HepG2 (cell line): ENCODE results near the gene CPT1C. TPM values are rescaled to one million over a fixed set of nuclear protein-coding genes. Genes with fewer than 3 reads are reported as not detected.

Experiments used
- DR1 ChIP-seq: sonication (generic); formaldehyde crosslinking; IDR thresholded peaks from 2 replicates; pipeline ENCODE4 v1.8.0; 2021; ENCODE audit warnings: mild to moderate bottlenecking, missing genetic modification reagents, inconsistent platforms
- ELF3 ChIP-seq: IDR thresholded peaks from 2 replicates; pipeline ENCODE4 v1.6.1; 2016; ENCODE audit warnings: missing genetic modification reagents, missing compliant biosample characterization
- FOXK2 ChIP-seq: fragments of 450-650 bp; IDR thresholded peaks from 2 replicates; pipeline ENCODE4 v1.6.1; 2016
- GABPA ChIP-seq, 2 experiments: IDR thresholded peaks; 2 replicates each; pipeline ENCODE4 v1.6.1; 2011 to 2016; ENCODE audit warnings: low read depth in 2 of 2, low read length in 1 of 2, missing biosample characterization in 1 of 2, missing genetic modification characterization in 1 of 2
- GABPB1 ChIP-seq: IDR thresholded peaks from 2 replicates; pipeline ENCODE4 v1.6.1; 2016; ENCODE audit warnings: mild to moderate bottlenecking, missing genetic modification reagents, moderate library complexity, missing compliant biosample characterization
- GATA4 ChIP-seq: sonication (generic); IDR thresholded peaks from 2 replicates; pipeline ENCODE4 v1.6.1; 2016; ENCODE audit warnings: antibody characterized with exemption, low read depth, borderline replicate concordance
- GATAD2A ChIP-seq: IDR thresholded peaks from 2 replicates; pipeline ENCODE4 v1.6.1; 2016
- HDAC6 ChIP-seq: fragments of 200-600 bp; sonication (generic); IDR thresholded peaks from 2 replicates; pipeline ENCODE4 v1.7.0; 2017; ENCODE audit warnings: mild to moderate bottlenecking, antibody characterized with exemption, low read length, low read depth
- MTA1 ChIP-seq: sonication (generic); formaldehyde crosslinking; IDR thresholded peaks from 2 replicates; pipeline ENCODE4 v1.4.0; 2020; ENCODE audit warnings: missing genetic modification reagents, mild to moderate bottlenecking, borderline replicate concordance
- MYPOP ChIP-seq: sonication (generic); formaldehyde crosslinking; IDR thresholded peaks from 2 replicates; pipeline ENCODE4 v1.8.1; 2023; ENCODE audit warnings: mild to moderate bottlenecking, moderate library complexity, missing genetic modification reagents
- PITX1 ChIP-seq: sonication (generic); formaldehyde crosslinking; IDR thresholded peaks from 2 replicates; pipeline ENCODE4 v1.5.1; 2020; ENCODE audit warnings: mild to moderate bottlenecking, missing genetic modification reagents
- RNF219 ChIP-seq: sonication (generic); formaldehyde crosslinking; IDR thresholded peaks from 2 replicates; pipeline ENCODE4 v1.5.0; 2020; ENCODE audit warnings: mild to moderate bottlenecking, missing genetic modification reagents
- RXRA ChIP-seq: sonication (generic); formaldehyde crosslinking; IDR thresholded peaks from 2 replicates; pipeline ENCODE4 v1.5.1; 2020; ENCODE audit warnings: missing genetic modification reagents
- SMAD1 ChIP-seq: sonication (generic); formaldehyde crosslinking; IDR thresholded peaks from 2 replicates; pipeline ENCODE4 v1.4.0; 2020; ENCODE audit warnings: missing genetic modification reagents, low read depth, mild to moderate bottlenecking, borderline replicate concordance
- SRSF1 ChIP-seq: fragments of 200-400 bp; formaldehyde crosslinking; optimal IDR thresholded peaks from 2 replicates; pipeline ENCODE3; 2017; ENCODE audit warnings: mild to moderate bottlenecking, low read depth, low read length, moderate library complexity
- TBP ChIP-seq: sonication (generic); formaldehyde crosslinking; IDR thresholded peaks from 2 replicates; pipeline ENCODE4 v1.5.0; 2020; ENCODE audit warnings: missing genetic modification reagents
- ZNF10 ChIP-seq: sonication (generic); formaldehyde crosslinking; IDR thresholded peaks from 2 replicates; pipeline ENCODE4 v1.4.0; 2020; ENCODE audit warnings: mild to moderate bottlenecking, low read depth, missing genetic modification reagents, borderline replicate concordance
- ZNF234 ChIP-seq: sonication (generic); formaldehyde crosslinking; conservative IDR thresholded peaks from 2 replicates; pipeline ENCODE4 v1.5.1; 2020; ENCODE audit warnings: mild to moderate bottlenecking, missing genetic modification reagents
- ZNF251 ChIP-seq: sonication (generic); formaldehyde crosslinking; IDR thresholded peaks from 2 replicates; pipeline ENCODE4 v1.9.0; 2021; ENCODE audit warnings: mild to moderate bottlenecking, missing genetic modification reagents
- ZNF354B ChIP-seq: sonication (generic); formaldehyde crosslinking; IDR thresholded peaks from 2 replicates; pipeline ENCODE4 v1.8.0; 2022; ENCODE audit warnings: mild to moderate bottlenecking, missing genetic modification reagents
- ZNF619 ChIP-seq: sonication (generic); formaldehyde crosslinking; IDR thresholded peaks from 2 replicates; pipeline ENCODE4 v1.4.0; 2020; ENCODE audit warnings: mild to moderate bottlenecking, missing genetic modification reagents
- ZNF788 ChIP-seq: sonication (generic); formaldehyde crosslinking; IDR thresholded peaks from 2 replicates; pipeline ENCODE4 v1.5.0; 2020; ENCODE audit warnings: mild to moderate bottlenecking, missing genetic modification reagents, borderline replicate concordance
- polyA plus RNA-seq, 8 experiments: library from polyadenylated mRNA; depleted of rRNA in 3 of 8; stranded (reverse) in 7 of 8; unstranded in 1 of 8; fragments of >200 nt; fragmentation: Illumina TruSeq in 4 of 8; extraction: Trizol in 4 of 8; gene quantifications; 2 replicates each; pipeline versions ENCODE4 v1.2.1 to v1.2.3, GENCODE V29; 2011 to 2016; ENCODE audit warnings: low read depth in 4 of 8, missing spikeins in 1 of 8, mixed read lengths in 1 of 8; ENCODE audit not compliant: insufficient read depth in 1 of 8
- total RNA-seq, 5 experiments: library from RNA; depleted of rRNA; stranded (reverse); fragments of >200 nt; fragmentation: Illumina TruSeq; extraction: Trizol; gene quantifications; 2 replicates each; pipeline ENCODE4 v1.2.3, GENCODE V29; 2016; ENCODE audit warnings: low read depth in 1 of 5
- TF ChIP-seq, protein P1 (sequence below): sonication (generic); formaldehyde crosslinking; conservative IDR thresholded peaks from 2 replicates; pipeline ENCODE4 v1.4.0; 2020; ENCODE audit warnings: missing genetic modification reagents
- TF ChIP-seq, protein P2 (sequence below): sonication (generic); formaldehyde crosslinking; IDR thresholded peaks from 2 replicates; pipeline ENCODE4 v1.5.0; 2020; ENCODE audit warnings: missing genetic modification reagents

CPT1C gene
- total and polyA plus RNA-seq, 2 of the 13 experiments (the other 11 are each of a cell fraction or from before 2014, with no cell fraction given) = 0.18 TPM; not detected in 1

DNA sequence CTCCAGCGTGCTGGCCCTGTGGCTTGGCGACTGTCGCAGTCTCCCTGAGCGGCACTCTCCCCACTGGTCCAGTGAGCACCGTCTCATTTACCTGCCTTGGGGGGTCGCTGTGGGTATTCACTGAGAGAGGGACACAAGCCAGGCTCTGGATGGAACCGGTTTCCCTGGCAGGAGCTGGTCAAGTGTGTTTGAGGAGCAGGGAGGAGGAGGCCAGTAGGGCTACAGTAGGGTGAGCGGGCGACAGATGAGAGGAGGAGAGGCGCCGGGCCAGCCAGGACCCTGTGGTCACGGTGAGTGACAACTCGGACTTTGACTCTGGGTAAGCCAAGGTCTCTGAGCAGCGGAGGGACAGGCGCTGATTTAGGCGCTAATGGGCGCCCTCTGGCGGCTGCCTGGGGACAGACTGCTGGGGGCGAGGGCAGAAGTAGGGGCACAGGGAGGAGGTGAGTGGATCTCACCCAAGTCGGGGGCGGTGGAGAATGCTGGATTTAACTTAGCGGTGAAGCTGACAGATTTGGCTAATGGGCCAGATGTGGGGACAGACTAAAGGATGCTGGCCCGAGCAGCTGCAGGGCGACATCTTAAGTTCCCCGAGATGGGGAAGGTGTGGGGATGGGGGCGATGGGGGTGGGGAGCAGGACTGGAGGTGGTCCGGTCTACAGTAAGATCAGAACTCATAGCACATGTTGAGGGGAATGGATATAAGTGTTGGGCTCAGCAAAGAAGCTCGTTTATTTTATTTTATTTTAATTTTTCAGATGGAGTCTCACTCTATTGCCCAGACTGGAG lies 18.6 kb upstream of the CPT1C start (continued):
- TF ChIP-seq ZNF234 (no peak), ZNF10 (CRISPR knock-in tag) (no peak), GATAD2A (CRISPR knock-in tag) (peak; percentile 76), PITX1 (peak; percentile 63; the same call in 1 of the 2 replicates), ZNF354B (no peak), RXRA (CRISPR knock-in tag) (peak; percentile 63; the same call in 1 of the 2 replicates), MYPOP (CRISPR knock-in tag) (peak; percentile 79; the same call in 1 of the 2 replicates), ZNF251 (CRISPR knock-in tag) (no peak), RNF219 (CRISPR knock-in tag) (no peak), GATA4 (no peak), MTA1 (CRISPR knock-in tag) (peak; percentile 74; the same call in 1 of the 2 replicates), ZNF788 (CRISPR knock-in tag) (peak; percentile 92), GABPA (IDR thresholded peaks at IDR 0.05; ENCODE audit: low read depth, low read length) (no peak), GABPA (CRISPR knock-in tag; IDR thresholded peaks at IDR 0.05; ENCODE audit: low read depth) (0 out of 2 replicates have a peak, but pooled peaks have one; percentile 41), SRSF1 (no peak), ELF3 (CRISPR knock-in tag) (peak; percentile 39; the same call in 1 of the 2 replicates), GABPB1 (CRISPR knock-in tag) (peak; percentile 60), FOXK2 (peak; percentile 40; the same call in 1 of the 2 replicates), HDAC6 (no peak), ZNF619 (CRISPR knock-in tag) (no peak), DR1 (CRISPR knock-in tag) (peak; percentile 54; the same call in 1 of the 2 replicates), SMAD1 (CRISPR knock-in tag) (peak; percentile 86; the same call in 1 of the 2 replicates), TBP (CRISPR knock-in tag) (peak; percentile 87; the same call in 1 of the 2 replicates)
- TF ChIP-seq, protein P1, sequence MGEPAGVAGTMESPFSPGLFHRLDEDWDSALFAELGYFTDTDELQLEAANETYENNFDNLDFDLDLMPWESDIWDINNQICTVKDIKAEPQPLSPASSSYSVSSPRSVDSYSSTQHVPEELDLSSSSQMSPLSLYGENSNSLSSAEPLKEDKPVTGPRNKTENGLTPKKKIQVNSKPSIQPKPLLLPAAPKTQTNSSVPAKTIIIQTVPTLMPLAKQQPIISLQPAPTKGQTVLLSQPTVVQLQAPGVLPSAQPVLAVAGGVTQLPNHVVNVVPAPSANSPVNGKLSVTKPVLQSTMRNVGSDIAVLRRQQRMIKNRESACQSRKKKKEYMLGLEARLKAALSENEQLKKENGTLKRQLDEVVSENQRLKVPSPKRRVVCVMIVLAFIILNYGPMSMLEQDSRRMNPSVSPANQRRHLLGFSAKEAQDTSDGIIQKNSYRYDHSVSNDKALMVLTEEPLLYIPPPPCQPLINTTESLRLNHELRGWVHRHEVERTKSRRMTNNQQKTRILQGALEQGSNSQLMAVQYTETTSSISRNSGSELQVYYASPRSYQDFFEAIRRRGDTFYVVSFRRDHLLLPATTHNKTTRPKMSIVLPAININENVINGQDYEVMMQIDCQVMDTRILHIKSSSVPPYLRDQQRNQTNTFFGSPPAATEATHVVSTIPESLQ (CRISPR knock-in tag) = no peak; the same call in 1 of the 2 replicates
- TF ChIP-seq, protein P2, sequence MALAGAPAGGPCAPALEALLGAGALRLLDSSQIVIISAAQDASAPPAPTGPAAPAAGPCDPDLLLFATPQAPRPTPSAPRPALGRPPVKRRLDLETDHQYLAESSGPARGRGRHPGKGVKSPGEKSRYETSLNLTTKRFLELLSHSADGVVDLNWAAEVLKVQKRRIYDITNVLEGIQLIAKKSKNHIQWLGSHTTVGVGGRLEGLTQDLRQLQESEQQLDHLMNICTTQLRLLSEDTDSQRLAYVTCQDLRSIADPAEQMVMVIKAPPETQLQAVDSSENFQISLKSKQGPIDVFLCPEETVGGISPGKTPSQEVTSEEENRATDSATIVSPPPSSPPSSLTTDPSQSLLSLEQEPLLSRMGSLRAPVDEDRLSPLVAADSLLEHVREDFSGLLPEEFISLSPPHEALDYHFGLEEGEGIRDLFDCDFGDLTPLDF (CRISPR knock-in tag) = no peak
